Suppressor macrophage treated with lipopolysaccharide for 4 hours (primary cell): ENCODE results near the gene LDHA.
"Not testable (repeated sequence)": the region's sequence is repeated elsewhere in the genome, so short reads cannot be mapped to it uniquely, and the experiment has no call there.

ENCODE experiments used
- DNase-seq: peaks from one replicate; pipeline ENCODE4 v3.0.0-alpha.2; 2020

LDHA gene

DNA sequence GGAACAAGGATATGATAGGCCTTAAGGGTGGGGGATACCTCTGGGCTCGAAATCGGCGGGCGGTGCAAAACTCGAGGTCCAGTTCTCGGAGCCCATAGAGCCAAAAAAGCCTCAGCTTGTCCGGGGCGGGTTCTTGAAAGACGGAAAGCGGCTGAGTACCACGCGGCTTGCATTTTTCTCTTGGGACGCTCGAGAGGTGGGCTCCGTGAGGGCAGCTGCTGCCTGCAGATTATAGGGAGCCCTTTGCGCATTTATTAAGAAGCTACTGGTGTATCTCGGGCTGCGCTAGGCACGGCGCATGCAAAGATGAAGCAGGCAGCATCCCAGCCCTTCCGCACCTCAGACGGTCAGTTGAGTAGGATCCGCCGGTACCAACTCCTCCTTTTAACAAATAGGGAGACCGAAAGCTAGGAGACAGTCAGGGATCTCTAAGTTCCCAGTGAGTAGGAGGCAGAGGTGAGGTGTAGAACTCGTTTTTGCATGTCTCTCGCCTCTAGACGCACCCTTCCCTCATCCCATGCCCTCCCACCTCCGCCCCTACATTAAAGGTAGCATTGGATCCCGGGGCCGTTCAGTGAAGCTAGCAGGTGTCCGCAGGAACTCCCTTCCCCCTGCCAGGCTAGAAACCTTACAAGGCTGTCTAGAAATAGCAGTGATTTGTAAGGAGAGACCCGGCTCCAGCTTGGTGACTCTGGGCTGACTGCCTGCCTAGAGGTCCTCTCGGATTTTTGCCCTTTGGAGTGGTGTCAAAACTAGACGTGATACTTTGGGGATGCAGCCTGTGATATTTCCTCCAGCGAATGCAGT lies 768 bp downstream of the LDHA start:
- peak; percentile 33 for DNase-seq

DNA sequence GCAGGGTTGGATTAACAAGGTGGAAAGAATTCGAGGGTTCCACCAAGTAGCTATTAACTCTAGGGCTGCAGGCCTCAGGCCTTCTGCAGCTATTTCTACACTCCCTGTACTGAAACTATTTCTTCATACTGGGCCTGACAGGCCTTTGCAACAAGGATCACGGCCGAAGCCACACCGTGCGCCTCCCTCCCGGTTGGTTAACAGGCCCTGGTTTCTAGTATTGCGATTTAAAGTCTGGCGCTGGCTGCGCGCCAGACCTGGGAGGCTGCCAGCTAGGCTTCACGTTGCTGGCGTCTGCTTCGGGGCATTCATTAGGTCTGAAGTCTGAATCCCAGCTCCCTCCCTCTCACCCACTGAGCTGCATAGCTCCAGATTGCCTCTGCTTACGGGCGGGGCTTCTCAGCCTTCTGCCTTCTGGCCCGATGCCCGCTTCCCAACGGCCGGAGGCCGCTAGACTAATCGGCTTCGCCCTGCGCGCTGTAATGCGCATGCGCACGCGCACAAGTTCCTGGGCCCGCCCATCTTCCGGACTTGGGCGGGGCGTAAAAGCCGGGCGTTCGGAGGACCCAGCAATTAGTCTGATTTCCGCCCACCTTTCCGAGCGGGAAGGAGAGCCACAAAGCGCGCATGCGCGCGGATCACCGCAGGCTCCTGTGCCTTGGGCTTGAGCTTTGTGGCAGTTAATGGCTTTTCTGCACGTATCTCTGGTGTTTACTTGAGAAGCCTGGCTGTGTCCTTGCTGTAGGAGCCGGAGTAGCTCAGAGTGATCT lies 1.6 kb downstream of the LDHA start:
- DNase-seq: peak; percentile 99

DNA sequence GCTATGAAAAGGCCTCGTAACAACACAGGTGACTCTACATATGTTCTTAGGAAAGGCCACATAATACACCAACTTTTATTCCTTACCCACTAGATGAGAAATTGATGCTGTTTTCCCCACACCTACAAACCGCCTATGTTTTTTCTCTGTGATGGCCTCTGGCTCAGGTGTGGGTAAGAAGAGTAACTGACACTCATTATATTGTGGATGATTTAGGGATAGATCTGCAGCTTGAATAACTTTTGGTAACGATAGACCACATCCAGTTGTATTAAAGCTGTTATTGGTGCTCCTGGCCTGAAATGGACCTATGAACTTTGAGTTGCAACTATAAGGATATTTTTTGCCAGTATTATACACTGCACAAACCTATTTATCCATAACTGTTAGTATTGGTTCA lies 3.6 kb downstream of the LDHA start:
- DNase-seq: no peak

DNA sequence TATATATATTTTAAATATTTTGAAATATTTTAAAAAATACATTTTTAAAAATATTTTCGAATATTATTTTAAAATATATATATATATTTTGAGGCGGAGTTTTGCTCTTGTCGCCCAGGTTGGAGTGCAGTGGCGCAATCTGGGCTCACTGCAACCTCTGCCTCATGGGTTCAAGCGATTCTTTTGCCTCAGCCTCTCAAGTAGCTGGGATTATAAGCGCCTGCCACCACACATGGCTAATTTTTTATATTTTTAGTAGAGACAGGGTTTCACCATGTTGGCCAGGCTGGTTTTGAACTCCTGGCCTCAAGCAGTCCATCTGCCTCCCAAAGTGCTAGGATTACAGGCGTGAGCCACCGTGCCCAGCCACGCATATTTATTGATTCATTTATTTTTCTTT lies 6.7 kb downstream of the LDHA start:
- DNase-seq: not testable (repeated sequence)

DNA sequence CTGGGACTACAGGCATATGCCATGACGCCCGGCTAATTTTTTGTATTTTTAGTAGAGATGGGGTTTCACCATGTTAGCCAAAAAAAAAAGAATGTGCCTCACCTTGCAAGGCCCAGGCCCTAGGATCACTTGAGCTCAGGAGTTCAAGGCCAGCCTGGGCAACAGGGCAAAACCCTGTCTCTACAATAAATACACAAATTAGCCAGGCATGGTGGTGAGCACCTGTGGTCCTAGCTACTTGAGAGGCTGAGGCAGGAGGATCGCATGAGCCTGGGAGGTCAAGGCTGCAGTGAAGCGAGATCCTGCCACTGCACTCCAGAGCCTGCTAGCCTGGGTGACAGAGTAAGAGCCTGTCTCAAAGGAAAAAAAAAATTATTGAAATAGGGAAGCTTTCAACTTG lies 9.7 kb downstream of the LDHA start:
- no peak for DNase-seq

DNA sequence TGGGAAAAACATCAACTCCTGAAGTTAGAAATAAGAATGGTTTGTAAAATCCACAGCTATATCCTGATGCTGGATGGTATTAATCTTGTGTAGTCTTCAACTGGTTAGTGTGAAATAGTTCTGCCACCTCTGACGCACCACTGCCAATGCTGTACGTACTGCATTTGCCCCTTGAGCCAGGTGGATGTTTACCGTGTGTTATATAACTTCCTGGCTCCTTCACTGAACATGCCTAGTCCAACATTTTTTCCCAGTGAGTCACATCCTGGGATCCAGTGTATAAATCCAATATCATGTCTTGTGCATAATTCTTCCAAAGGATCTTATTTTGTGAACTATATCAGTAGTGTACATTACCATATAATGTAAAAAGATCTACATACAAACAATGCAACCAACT lies 13.0 kb downstream of the LDHA start:
- DNase-seq: not testable (repeated sequence)

DNA sequence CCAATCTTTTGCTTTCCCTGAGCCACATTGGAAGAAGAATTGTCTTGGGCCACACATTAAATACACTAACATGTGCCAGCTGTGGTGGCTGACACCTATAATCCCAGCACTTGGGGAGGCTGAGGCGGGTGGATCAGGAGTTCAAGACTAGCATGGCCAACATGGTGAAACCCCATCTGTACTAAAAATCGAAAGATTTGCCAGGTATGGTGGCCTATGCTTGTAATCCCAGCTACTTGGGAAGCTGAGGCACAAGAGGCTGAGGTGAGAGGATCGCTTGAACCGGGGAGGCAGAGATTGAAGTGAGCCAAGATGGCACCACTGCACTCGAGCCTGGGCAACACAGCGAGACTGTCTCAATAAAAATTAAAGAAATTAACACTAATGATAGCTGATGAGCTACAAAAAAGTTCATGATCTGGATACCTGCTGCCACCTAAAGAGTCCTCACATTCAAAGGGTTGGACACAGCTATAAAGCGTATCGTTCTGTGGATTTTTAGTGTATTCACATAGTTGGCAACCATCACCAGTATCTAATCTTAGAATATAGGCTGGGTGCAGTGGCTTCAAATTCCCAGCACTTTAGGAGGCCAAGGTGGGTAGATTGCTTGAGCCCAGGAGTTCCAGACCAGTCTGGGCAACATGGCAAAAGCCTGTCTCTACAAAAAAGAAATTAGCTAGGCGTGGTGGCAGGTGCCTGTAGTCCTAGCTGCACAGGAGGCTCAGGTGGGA lies 14.4 kb downstream of the LDHA start:
- DNase-seq: no peak

DNA sequence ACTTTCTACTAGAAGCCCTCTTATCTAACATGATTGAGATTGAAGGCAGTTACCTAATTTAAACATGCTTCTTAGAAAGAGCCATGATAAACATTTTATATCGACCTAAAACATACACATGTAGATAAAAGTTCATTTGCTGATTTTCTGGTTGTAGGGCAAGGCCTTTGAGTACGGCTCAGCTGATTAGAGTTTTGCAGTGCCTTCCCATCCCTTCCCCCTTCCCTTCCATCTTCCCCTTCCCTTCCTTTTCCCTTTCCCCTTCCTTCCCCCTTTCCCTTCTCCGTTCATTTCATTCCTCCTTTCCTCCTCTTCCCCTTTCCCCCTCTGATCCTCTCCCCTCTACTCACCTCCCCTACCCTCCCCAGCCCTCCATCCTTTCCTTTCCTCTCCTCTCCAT lies 22.1 kb downstream of the LDHA start:
- no peak for DNase-seq

DNA sequence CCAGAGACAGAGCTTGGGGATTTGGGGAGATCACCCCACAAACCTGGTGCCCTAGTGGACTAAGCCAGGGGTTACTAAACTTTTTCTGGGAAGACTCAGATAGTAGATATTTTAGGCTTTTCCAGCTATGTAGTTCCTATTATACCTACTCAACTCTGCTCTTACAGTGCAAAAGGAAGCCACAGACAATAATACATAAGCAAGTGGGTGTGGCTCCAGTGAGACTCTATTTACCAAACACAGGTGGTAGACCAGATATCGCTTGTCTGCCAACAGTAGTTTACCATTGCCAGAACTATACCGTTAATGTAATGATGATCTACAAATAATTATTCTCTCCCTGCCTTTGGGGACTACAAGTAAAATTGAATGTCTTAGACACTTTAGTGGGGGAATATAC lies 24.7 kb downstream of the LDHA start:
- DNase-seq: no peak

DNA sequence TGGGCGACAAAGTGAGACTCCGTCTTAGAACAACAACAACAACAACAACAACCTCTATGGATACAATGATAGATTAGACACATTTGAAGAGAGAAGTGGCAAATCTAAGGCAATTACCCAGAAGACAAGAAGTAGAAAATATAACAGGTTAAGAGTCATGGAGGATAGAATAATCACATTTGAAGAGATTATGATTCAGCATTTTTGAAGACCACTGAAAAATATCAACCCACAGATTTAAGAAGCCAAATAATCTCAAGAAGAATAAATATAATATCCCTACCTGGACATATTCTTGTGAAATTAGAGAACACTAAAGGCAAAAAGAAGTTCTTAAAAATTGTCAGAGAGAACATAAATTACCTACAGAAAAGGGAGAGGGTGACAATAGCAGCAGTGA lies 25.7 kb downstream of the LDHA start:
- no peak for DNase-seq

DNA sequence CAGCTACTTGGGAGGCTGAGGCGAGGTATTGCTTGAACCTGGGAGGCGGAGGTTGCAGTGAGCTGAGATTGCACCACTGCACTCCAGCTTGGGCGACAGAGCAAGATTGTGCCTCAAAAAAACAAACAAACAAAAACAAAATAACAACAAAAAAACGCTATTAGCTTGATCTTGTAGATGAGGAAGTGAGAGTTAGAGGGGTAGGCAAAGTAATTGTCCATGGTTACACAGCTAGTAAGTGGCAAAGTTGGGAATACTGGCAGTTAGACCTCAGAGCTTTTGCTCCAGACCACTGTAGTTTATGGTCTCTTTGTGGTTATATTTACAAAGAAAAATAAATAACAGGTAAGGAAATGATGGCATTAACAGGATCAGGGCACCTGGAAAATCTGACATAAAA lies 32.9 kb downstream of the LDHA start:
- DNase-seq: no peak

DNA sequence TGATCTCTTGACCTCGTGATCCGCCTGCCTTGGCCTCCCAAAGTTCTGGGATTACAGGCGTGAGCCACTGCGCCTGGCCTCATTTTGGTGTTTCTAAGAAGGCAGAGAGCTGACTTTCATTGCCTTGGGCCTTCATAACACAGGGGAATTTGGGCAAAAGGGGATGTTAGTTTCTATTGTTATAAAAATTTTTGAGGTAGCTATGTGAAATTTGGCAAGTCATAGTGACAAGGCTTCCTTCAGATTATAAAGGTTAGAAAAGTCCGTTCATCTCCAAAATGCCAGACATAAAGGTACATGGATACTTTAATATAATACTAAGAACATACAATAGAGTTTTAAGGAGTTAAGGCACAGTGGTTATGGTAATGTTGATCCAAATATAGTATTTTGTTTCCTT lies 35.0 kb downstream of the LDHA start:
- no peak for DNase-seq

DNA sequence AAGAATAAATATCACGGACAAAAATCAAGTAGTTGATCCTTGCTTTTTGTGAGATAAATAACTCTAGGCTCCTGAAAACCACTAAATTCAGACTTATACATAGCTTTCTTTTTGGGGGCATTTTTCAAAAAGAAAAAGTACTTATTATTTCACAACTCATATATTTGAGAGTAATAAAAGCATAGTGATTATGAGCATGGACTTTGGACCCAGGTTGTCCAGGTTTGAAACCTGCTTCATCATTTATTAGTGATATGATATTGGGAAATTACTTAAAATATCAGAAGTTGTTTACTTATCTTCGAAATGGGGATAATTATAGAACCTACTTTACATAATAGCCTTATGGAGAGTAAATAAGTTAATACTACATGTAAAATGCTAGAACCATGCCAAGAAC lies 44.3 kb downstream of the LDHA start:
- no peak for DNase-seq

DNA sequence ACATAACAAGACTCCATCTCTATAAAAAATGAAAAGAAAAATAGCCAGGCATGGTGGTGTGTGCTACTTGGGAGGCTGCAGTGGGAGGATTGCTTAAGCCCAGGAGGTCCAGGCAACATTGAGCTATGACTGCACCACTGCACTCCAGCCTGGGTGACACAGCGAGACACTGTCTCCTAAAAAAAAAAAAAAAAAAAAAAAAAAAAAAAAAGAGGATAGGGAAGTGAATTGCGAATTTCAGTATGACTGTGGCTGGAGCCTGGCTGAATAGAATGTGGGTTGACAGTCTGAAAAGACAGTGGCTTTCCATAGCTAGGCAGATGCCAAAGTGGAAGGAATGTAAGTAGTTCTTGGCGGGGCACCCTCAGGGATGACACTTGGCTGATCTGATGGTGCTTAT lies 54.9 kb downstream of the LDHA start:
- peak; percentile 66 for DNase-seq

DNA sequence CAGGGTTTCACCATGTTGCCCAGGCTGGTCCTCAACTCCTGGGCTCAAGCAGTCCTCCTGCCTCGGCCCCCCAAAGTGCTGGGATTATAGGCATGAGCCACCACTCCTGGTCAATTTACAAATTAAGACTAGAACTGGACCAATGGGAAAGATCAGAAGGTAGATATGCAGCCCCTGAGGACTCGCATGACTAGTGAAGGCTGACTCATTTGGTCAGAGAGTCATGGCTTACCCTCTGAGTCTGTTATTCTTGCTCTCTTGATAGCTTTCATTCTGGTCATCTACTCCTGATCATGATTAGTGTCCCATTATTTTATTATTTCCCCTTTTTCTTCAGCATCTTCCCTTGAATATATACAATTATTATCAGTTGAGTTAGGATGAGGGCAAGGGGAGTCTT lies 58.6 kb downstream of the LDHA start:
- DNase-seq: no peak

DNA sequence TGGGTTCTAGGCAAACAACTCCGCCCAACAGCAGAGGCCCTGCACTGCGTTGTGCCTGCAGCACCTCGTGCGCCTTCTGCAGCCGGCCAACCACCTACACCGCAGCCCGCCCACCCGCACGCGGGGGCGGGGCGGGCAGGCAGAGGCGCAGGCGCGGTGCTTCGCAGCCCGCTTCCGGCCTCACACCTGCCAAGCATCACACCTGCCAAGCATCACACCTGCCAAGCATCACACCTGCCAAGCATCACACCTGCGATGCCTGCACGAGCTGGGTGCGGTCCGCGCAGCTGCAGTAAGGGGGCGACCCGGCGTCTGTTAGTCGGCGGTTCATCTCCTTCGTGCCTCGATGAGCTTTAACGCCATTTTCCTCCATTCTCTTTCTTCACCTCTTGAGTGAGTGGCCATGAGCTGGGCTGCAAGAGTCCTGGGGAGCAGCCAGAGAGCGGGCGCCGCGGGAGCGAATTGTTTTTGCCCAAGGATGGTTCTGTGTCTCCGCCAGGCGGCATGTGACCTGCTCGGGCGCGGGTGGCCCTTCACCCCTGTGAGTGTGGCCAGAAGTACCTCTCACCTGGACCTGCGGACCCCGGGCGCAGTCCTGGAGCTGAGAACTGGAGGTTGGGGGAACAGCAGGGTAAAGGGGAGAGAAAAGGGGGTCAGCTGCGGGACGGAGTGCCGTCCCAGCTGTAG lies 61.5 kb downstream of the LDHA start, which contains the start of gene LDHAL6A:
TSS of gene LDHAL6A (plus strand) at position 171 of the 687 bp plus-strand sequence. CDS start 825 bp downstream, outside the sequence.
- no peak for DNase-seq

DNA sequence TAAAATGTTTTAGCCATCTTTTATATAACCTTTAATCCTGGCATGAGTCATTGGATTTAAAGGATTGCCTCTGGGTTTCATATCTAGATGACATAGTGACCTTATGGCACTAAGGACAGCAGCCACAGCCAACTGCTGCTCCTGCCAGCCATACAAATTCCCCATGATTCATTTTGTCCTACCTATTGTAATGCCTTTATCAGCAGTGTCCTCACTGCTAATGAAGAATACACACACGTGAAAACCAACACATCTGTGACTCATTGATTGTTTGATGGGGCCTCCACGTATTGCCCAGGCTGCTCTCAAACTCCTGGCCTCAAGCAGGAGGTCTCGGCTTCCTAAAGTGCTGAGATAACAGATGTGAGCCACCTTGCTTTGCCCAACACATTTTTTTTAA lies 63.1 kb downstream of the LDHA start:
- no peak for DNase-seq
